HCT116 (cell line): ENCODE results near the gene INTS14.

ENCODE experiments used
- CEBPB ChIP-seq: IDR thresholded peaks from 2 replicates; pipeline ENCODE4 v1.6.1; 2012; ENCODE audit warnings: low read depth
- CTCF ChIP-seq, 3 experiments: fragments of 200-600 bp in 1 of 3; sonication (generic) in 1 of 3; IDR thresholded peaks in 2 of 3; conservative IDR thresholded peaks in 1 of 3; 2 replicates each; pipeline ENCODE4 v1.5.1; 2012 to 2017; ENCODE audit warnings: low read depth in 2 of 3, low read length in 2 of 3, antibody characterized with exemption in 1 of 3, borderline replicate concordance in 1 of 3, control low read depth in 1 of 3, mild to moderate bottlenecking in 1 of 3, mixed read lengths in 1 of 3, mixed run types in 1 of 3, moderate library complexity in 1 of 3; ENCODE audit not compliant: insufficient read depth in 1 of 3
- EZH2phosphoT487 ChIP-seq: fragments of 200-600 bp; IDR thresholded peaks from 2 replicates; pipeline ENCODE4 v1.6.1; 2018; ENCODE audit warnings: antibody characterized with exemption, borderline replicate concordance
- POLR2AphosphoS5 ChIP-seq: IDR thresholded peaks from 2 replicates; pipeline ENCODE4 v1.6.1; 2011; ENCODE audit warnings: mild to moderate bottlenecking, low read depth, low read length, moderate library complexity
- RAD21 ChIP-seq: IDR thresholded peaks from 2 replicates; pipeline ENCODE4 v1.6.1; 2012; ENCODE audit warnings: low read depth, mild to moderate bottlenecking

- TF ChIP-seq POLR2AphosphoS5 = peak; percentile 82
- TF ChIP-seq RAD21 = no peak
- TF ChIP-seq CTCF (IDR thresholded peaks at IDR 0.05 in 2 of 3, conservative IDR thresholded peaks at IDR 0.05 in 1 of 3; ENCODE audit: borderline replicate concordance in 1 of 3, insufficient read depth in 1 of 3, low read depth in 2 of 3, low read length in 2 of 3) = no peak
- no peak for TF ChIP-seq EZH2phosphoT487
- TF ChIP-seq CEBPB = no peak
Measured at GRCh38 chr15:65530318-65531111, 80.4 kb downstream of the INTS14 start, which contains the start of gene HACD3.
